ENCODE results near the gene CUL7. TPM values are rescaled to one million over a fixed set of nuclear protein-coding genes. Genes with fewer than 3 reads are reported as not detected.
A peak's percentile ranks its signal among the peaks of the same experiment; 100 is the strongest.

Gene CUL7
- total and polyA plus RNA-seq, 9 of the 15 experiments (the other 6 are each of a cell fraction or from before 2014, with no cell fraction given) = 0.44 to 20.1 (median 8.6) TPM

GRCh38 chr6:43052842-43053544, 658 bp downstream of the CUL7 start (continued):
- no peak; the same call in 1 of the 2 replicates for TF ChIP-seq ZNF740 (CRISPR knock-in tag; IDR thresholded peaks at IDR 0.05)
- TF ChIP-seq ZNF740 (tag; IDR thresholded peaks at IDR 0.05) = 0 out of 4 replicates have a peak, but pooled peaks of 1 of the 2 experiments have one; percentile 29
- peak; percentile 49 for TF ChIP-seq BRD9 (IDR thresholded peaks at IDR 0.05; ENCODE audit: low read depth, partially characterized antibody)
- peak; percentile 3; the same call in 1 of the 2 replicates for TF ChIP-seq TAL1 (IDR thresholded peaks at IDR 0.05)
- 0 out of 2 replicates have a peak, but pooled peaks have one; percentile 34 for TF ChIP-seq MTA1 (IDR thresholded peaks at IDR 0.05; ENCODE audit: borderline replicate concordance)
- 0 out of 2 replicates have a peak, but pooled peaks have one; percentile 30 for TF ChIP-seq NKRF (IDR thresholded peaks at IDR 0.05; ENCODE audit: borderline replicate concordance)
- 0 out of 2 replicates have a peak, but pooled peaks have one; percentile 4 for TF ChIP-seq OTX1 (CRISPR knock-in tag; IDR thresholded peaks at IDR 0.05)
- TF ChIP-seq MYNN (IDR thresholded peaks at IDR 0.05) = peak; percentile 99
- TF ChIP-seq MYNN (CRISPR knock-in tag; IDR thresholded peaks at IDR 0.05) = peak; percentile 84; the same call in 1 of the 2 replicates
- TF ChIP-seq TEAD1 (CRISPR knock-in tag; IDR thresholded peaks at IDR 0.05) = 0 out of 4 replicates have a peak, but pooled peaks of 1 of the 2 experiments have one; percentile 31
- no peak for TF ChIP-seq CCNT2 (IDR thresholded peaks at IDR 0.05; ENCODE audit: borderline replicate concordance, extremely low read depth, insufficient read length, low read depth, low read length)
- 0 out of 2 replicates have a peak, but pooled peaks have one; percentile 6 for TF ChIP-seq MGA (IDR thresholded peaks at IDR 0.05)
- peak; percentile 42; the same call in 1 of the 2 replicates for TF ChIP-seq DPF2 (IDR thresholded peaks at IDR 0.05)
